H9 (cell line): ENCODE results near the gene SH3RF3. TPM values are rescaled to one million over a fixed set of nuclear protein-coding genes. Genes with fewer than 3 reads are reported as not detected.

Experiments
- DNase-seq: peaks from one replicate; pipeline ENCODE4 v3.0.0-alpha.2; 2017
- H2AFZ ChIP-seq: one replicate; pipeline ENCODE4 v1.6.1; 2013; ENCODE audit warnings: mild to moderate bottlenecking, low read length, control low read depth, moderate library complexity
- H2AK5ac ChIP-seq: 2 replicates; pipeline ENCODE4 v1.6.1; 2013; ENCODE audit warnings: low read length, control low read depth, mixed read lengths; ENCODE audit not compliant: insufficient read length
- H2BK120ac ChIP-seq: one replicate; pipeline ENCODE4 v1.6.1; 2013; ENCODE audit warnings: low read depth, mild to moderate bottlenecking, low read length, control low read depth, inconsistent platforms; ENCODE audit not compliant: poor library complexity, severe bottlenecking
- H2BK12ac ChIP-seq: 2 replicates; pipeline ENCODE4 v1.6.1; 2013; ENCODE audit warnings: low read length, control low read depth, mixed read lengths, low read depth; ENCODE audit not compliant: insufficient read length
- H2BK15ac ChIP-seq: 2 replicates; pipeline ENCODE4 v1.6.1; 2013; ENCODE audit warnings: low read depth, low read length, control low read depth
- H2BK20ac ChIP-seq: one replicate; pipeline ENCODE4 v1.6.1; 2013; ENCODE audit warnings: low read depth, mild to moderate bottlenecking, low read length, control low read depth, inconsistent platforms; ENCODE audit not compliant: poor library complexity, severe bottlenecking
- H2BK5ac ChIP-seq: 2 replicates; pipeline ENCODE4 v1.6.1; 2013; ENCODE audit warnings: low read length, control low read depth, mixed read lengths; ENCODE audit not compliant: insufficient read length
- H3K14ac ChIP-seq: 2 replicates; pipeline ENCODE4 v1.6.1; 2013; ENCODE audit warnings: low read length, control low read depth; ENCODE audit not compliant: insufficient read depth
- H3K18ac ChIP-seq: 2 replicates; pipeline ENCODE4 v1.6.1; 2013; ENCODE audit warnings: low read depth, mild to moderate bottlenecking, mixed read lengths, low read length, control low read depth; ENCODE audit not compliant: insufficient read length
- H3K23ac ChIP-seq: 2 replicates; pipeline ENCODE4 v1.6.1; 2013; ENCODE audit warnings: low read length, control low read depth, mixed read lengths, low read depth; ENCODE audit not compliant: insufficient read length
- H3K23me2 ChIP-seq: 2 replicates; pipeline ENCODE4 v1.6.1; 2013; ENCODE audit warnings: low read depth, mild to moderate bottlenecking, mixed read lengths, low read length, control low read depth; ENCODE audit not compliant: insufficient read length, poor library complexity, severe bottlenecking
- H3K27ac ChIP-seq: 2 replicates; pipeline ENCODE4 v1.5.1; 2013; ENCODE audit warnings: low read length, control low read depth, mixed read lengths, low read depth; ENCODE audit not compliant: insufficient read length
- H3K27me3 ChIP-seq: 2 replicates; pipeline ENCODE4 v1.6.1; 2013; ENCODE audit warnings: low read length, control low read depth, inconsistent platforms; ENCODE audit not compliant: insufficient read depth
- H3K4ac ChIP-seq: 2 replicates; pipeline ENCODE4 v1.6.1; 2013; ENCODE audit warnings: low read depth, mild to moderate bottlenecking, control low read depth, inconsistent platforms, low read length, moderate library complexity
- H3K4me1 ChIP-seq: 2 replicates; pipeline ENCODE4 v1.6.1; 2013; ENCODE audit warnings: low read length, control low read depth, inconsistent platforms; ENCODE audit not compliant: insufficient read depth
- H3K4me2 ChIP-seq: 2 replicates; pipeline ENCODE4 v1.6.1; 2013; ENCODE audit warnings: low read length, control low read depth, mixed read lengths; ENCODE audit not compliant: insufficient read length, insufficient read depth
- H3K56ac ChIP-seq: 2 replicates; pipeline ENCODE4 v1.6.1; 2013; ENCODE audit warnings: low read depth, mild to moderate bottlenecking, mixed read lengths, low read length, control low read depth; ENCODE audit not compliant: insufficient read length
- H3K79me1 ChIP-seq: 2 replicates; pipeline ENCODE4 v1.6.1; 2013; ENCODE audit warnings: low read depth, mild to moderate bottlenecking, moderate library complexity, low read length, control low read depth, inconsistent platforms; ENCODE audit not compliant: insufficient read depth, poor library complexity, severe bottlenecking
- H3K79me2 ChIP-seq: 2 replicates; pipeline ENCODE4 v1.6.1; 2013; ENCODE audit warnings: low read length, control low read depth, inconsistent platforms; ENCODE audit not compliant: insufficient read depth
- H3K9ac ChIP-seq: 2 replicates; pipeline ENCODE4 v1.6.1; 2013; ENCODE audit warnings: low read length, control low read depth, mixed read lengths; ENCODE audit not compliant: insufficient read length; ENCODE audit errors: extremely low read depth
- H3K9me3 ChIP-seq: one replicate; pipeline ENCODE4 v1.6.1; 2013; ENCODE audit warnings: low read depth, low read length, inconsistent platforms; ENCODE audit not compliant: control insufficient read depth
- H3T11ph ChIP-seq: one replicate; pipeline ENCODE4 v1.6.1; 2013; ENCODE audit warnings: mild to moderate bottlenecking, low read length, control low read depth, inconsistent platforms
- H4K20me1 ChIP-seq: one replicate; pipeline ENCODE4 v1.6.1; 2013; ENCODE audit not compliant: control insufficient read depth, insufficient read length, insufficient read depth
- H4K5ac ChIP-seq: 2 replicates; pipeline ENCODE4 v1.6.1; 2013; ENCODE audit warnings: low read depth, mild to moderate bottlenecking, mixed read lengths, low read length, control low read depth; ENCODE audit not compliant: insufficient read length
- H4K8ac ChIP-seq: replicated peaks from 2 replicates; pipeline ENCODE4 v1.6.1; 2013; ENCODE audit warnings: low read length, control low read depth, mixed read lengths, low read depth; ENCODE audit not compliant: insufficient read length
- H4K91ac ChIP-seq: 2 replicates; pipeline ENCODE4 v1.6.1; 2013; ENCODE audit warnings: low read depth, mild to moderate bottlenecking, moderate library complexity, mixed read lengths, low read length, control low read depth; ENCODE audit not compliant: insufficient read length
- H3K27ac Mint-ChIP-seq, 3 experiments: 2 replicates in 2 of 3; 3 replicates in 1 of 3; pipeline ENCODE4 v1.8.0; 2020 to 2021; ENCODE audit warnings: mixed read lengths in 3 of 3, mild to moderate bottlenecking in 1 of 3, moderate library complexity in 1 of 3
- H3K27me3 Mint-ChIP-seq: 2 replicates; pipeline ENCODE4 v1.8.0; 2021; ENCODE audit warnings: low read depth, mild to moderate bottlenecking, moderate library complexity, mixed read lengths
- H3K36me3 Mint-ChIP-seq, 3 experiments: 2 replicates in 2 of 3; 3 replicates in 1 of 3; pipeline ENCODE4 v1.8.0; 2020 to 2021; ENCODE audit warnings: low read depth in 3 of 3, mixed read lengths in 3 of 3; ENCODE audit not compliant: insufficient read depth in 1 of 3
- H3K4me1 Mint-ChIP-seq, 2 experiments: 2 replicates each; pipeline ENCODE4 v1.8.0; 2020; ENCODE audit warnings: mixed read lengths in 2 of 2
- H3K4me3 Mint-ChIP-seq, 2 experiments: 2 replicates in 1 of 2; 3 replicates in 1 of 2; pipeline ENCODE4 v1.8.0; 2020 to 2021; ENCODE audit warnings: mild to moderate bottlenecking in 2 of 2, mixed read lengths in 2 of 2, moderate library complexity in 1 of 2
- H3K9me3 Mint-ChIP-seq, 2 experiments: 2 replicates in 1 of 2; 3 replicates in 1 of 2; pipeline ENCODE4 v1.8.0; 2020; ENCODE audit warnings: mild to moderate bottlenecking in 2 of 2, mixed read lengths in 2 of 2, moderate library complexity in 1 of 2
- WGBS: extraction: QIAGEN DNeasy Blood & Tissue Kit; methylation state at CpG from one replicate; pipeline ENCODE4 v1.1.7; 2013; ENCODE audit warnings: missing lambda C conversion rate, low lambda C conversion rate, mixed read lengths; ENCODE audit not compliant: insufficient read length; ENCODE audit errors: extremely low coverage; 5-methylcytosine and 5-hydroxymethylcytosine counted together
- total RNA-seq: library from RNA; stranded (reverse); gene quantifications from 2 replicates; pipeline ENCODE4 v1.2.1, GENCODE V29; 2021
- TF ChIP-seq, protein P1 (sequence below): fragments of 200-600 bp; sonication (generic); conservative IDR thresholded peaks from 3 replicates; pipeline ENCODE4 v1.8.0; 2021; ENCODE audit warnings: antibody characterized with exemption, mild to moderate bottlenecking

SH3RF3 gene
- total RNA-seq, 1 experiment from 2014 or later: 0.46 TPM

DNA sequence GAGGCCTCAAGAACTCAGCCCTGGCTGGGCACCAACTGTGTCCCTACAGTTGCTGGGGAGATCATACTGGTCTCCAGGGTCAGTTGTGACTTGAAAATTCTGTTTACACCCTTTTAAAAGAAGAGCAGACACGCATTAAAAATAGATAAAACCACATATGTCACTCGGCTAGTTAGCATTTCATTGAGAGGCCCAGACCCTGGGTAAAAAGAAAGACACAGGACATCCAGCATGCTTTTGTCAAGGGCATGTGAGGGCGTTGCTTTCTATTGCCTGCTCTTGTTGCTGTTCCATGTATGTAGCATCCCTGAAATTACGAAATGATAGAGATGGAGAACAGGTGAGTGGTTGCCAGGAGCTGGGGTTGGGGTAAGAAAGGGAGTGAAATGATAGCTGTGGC lies 390.5 kb downstream of the SH3RF3 start:
- H4K20me1 ChIP-seq: no peaks in the 10 kb centered on the region
- WGBS: no CpG with 5 or more reads among the region's 4 CpGs
- no peaks in the 10 kb centered on the region for H3K4me1 ChIP-seq
- Mint-ChIP-seq H3K27ac (no peak overlapping the region), H3K36me3 (no peaks in the 10 kb centered on the region; a peak in 1 of 7 replicates), H3K4me3 (no peak overlapping the region), H3K4me1 (peaks cover 4% of the 10 kb centered on the region in 2 experiments; a peak in 2 of 4 replicates), H3K9me3 (no peaks in the 10 kb centered on the region), H3K27me3 (peaks cover 2% of the 10 kb centered on the region; the same call in 1 of the 2 replicates)
- H2BK120ac ChIP-seq: no peak overlapping the region
- no peak overlapping the region for H2AK5ac ChIP-seq
- H3K9me3 ChIP-seq: no peaks in the 10 kb centered on the region
- TF ChIP-seq, protein P1, sequence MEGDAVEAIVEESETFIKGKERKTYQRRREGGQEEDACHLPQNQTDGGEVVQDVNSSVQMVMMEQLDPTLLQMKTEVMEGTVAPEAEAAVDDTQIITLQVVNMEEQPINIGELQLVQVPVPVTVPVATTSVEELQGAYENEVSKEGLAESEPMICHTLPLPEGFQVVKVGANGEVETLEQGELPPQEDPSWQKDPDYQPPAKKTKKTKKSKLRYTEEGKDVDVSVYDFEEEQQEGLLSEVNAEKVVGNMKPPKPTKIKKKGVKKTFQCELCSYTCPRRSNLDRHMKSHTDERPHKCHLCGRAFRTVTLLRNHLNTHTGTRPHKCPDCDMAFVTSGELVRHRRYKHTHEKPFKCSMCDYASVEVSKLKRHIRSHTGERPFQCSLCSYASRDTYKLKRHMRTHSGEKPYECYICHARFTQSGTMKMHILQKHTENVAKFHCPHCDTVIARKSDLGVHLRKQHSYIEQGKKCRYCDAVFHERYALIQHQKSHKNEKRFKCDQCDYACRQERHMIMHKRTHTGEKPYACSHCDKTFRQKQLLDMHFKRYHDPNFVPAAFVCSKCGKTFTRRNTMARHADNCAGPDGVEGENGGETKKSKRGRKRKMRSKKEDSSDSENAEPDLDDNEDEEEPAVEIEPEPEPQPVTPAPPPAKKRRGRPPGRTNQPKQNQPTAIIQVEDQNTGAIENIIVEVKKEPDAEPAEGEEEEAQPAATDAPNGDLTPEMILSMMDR: no peak
- H3K18ac ChIP-seq: no peak overlapping the region
- no peak overlapping the region for H2AFZ ChIP-seq
- no peaks in the 10 kb centered on the region for H3K79me2 ChIP-seq
- H2BK5ac ChIP-seq: no peak overlapping the region
- no peak overlapping the region for H3K14ac ChIP-seq
- no peaks in the 10 kb centered on the region for H3K79me1 ChIP-seq
- H3K4me2 ChIP-seq: no peak overlapping the region
- no peak overlapping the region for H2BK12ac ChIP-seq
- H3K9ac ChIP-seq: no peak overlapping the region
- H4K5ac ChIP-seq: no peak overlapping the region
- no peak overlapping the region for H3K56ac ChIP-seq
- no peak overlapping the region for H3K23ac ChIP-seq
- no peak overlapping the region for H4K91ac ChIP-seq
- DNase-seq: no peak
- no peak overlapping the region for H3T11ph ChIP-seq
- no peak overlapping the region for H2BK20ac ChIP-seq
- no peak overlapping the region for H3K27ac ChIP-seq
- H2BK15ac ChIP-seq: no peak overlapping the region
- H3K27me3 ChIP-seq: no peaks in the 10 kb centered on the region
- H3K4ac ChIP-seq: no peak overlapping the region
- H3K23me2 ChIP-seq: no peaks in the 10 kb centered on the region
- H4K8ac ChIP-seq: no peak overlapping the region
